HG02642 (cell line): ENCODE measurements around the gene SULT2B1.
A peak's percentile ranks its signal among the peaks of the same experiment; 100 is the strongest.

Source experiments
- ATAC-seq: cut with Tn5 transposase; IDR thresholded peaks from one replicate; pipeline ENCODE4 v1.9.1; 2021; ENCODE audit warnings: mild to moderate bottlenecking; ENCODE audit not compliant: unreplicated experiment, poor library complexity

SULT2B1 gene

DNA sequence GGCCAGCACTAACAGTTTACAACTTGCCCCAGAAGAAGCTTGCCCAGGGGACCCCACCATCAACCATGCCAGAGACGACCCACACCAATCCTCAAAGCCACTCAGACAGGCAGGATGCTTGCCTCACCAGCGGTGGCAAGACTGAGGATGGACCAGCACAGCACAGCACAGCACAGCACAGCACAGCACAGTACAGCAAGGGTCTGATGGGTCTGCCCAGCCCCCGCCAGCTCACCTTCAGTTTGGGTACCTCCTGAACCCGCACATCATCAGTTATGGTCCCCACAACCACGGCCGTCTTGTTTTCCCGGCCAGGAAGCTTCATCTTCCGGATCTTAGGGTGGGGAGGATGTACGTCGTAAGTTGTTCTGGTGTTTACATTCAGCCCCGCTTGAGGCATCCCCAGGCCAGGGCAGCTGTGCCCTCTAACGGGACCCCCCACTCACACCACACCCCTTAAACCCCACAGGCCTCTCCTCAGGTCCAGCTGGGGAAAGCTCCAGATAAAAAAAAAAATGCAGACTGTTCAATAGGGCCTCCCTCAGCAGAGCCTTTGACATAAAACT lies 64.6 kb downstream of the SULT2B1 start:
- ATAC-seq = no peak

DNA sequence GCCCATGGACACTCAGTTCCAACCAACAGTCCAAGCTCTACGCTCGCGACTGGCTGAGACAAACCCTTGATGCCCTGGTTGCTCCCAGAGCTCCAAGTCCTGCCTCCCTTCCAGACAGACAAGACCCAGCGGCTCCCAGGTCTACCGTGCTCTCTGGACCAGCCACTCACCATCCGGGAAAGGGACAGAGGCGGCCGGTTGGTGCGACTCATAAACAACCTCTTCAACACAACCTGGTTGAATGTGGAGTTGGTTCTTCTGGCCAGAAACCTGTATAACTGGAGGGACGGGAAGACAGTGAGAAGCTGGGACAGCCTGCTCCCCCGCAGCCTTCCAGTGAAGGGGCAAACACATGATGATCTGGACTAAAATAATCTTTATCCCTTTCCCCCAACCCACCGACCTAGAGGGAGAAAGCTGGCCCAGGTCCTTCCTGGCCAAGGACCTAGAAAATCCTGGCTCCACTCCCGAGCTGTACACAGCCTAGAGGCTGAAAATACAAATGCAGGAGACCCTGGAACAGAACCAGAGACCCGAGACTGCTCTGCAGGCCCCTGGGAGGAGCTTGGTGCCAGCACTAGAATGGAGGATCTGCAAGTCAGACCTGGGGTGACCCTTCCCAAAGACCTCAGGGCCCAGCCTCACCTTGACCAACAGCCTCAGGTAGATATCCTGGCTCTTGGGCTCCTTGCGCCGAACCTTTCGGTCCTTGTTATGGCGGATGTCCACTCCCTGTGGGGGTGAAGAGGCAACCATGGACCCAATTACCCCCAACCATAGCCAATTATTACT lies 65.4 kb downstream of the SULT2B1 start:
- ATAC-seq = no peak

DNA sequence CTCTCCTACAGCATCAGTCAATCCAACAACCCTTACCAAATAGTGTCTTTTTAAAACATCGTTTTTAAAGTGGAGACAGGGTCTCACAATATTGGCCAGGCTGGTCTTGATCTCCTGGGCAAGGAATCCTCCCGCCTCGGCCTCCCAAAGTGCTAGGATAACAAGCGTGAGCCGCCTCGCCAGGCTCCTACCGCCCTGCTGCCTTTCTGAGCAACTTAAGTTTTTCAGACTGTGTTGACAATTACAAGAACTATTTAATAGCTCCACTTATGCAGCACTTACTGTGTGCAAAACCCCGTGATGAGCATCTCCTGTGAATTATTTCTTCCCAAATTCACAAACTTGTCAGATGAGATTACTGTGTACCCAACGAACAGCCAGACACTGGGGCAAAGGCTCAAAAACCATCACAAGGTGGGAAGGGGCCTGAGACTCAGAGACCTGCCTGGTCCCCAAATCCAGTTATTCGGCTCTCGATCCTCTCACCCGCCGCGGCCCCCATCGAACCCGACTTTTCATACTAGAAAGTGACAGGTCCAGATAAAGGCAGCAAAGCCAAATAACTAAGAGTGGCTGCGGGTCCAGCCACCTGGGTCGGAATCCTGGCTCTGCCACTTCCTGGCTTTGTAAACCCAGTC lies 66.4 kb downstream of the SULT2B1 start:
- no peak for ATAC-seq

- peak; percentile 85 for ATAC-seq
Observed at GRCh38 chr19:48618916-48619691, 67.1 kb downstream of the SULT2B1 start, which contains the start of the genes RPL18 and SPHK2. RPL18 (minus strand) TSS chr19:48619178; CDS start chr19:48619143, 35 bp downstream. SPHK2 (plus strand) TSS chr19:48619506; CDS start chr19:48620515, 1,009 bp downstream.

GRCh38 chr19:48619692-48620585 lies 68.0 kb downstream of the SULT2B1 start:
- no peak for ATAC-seq

DNA sequence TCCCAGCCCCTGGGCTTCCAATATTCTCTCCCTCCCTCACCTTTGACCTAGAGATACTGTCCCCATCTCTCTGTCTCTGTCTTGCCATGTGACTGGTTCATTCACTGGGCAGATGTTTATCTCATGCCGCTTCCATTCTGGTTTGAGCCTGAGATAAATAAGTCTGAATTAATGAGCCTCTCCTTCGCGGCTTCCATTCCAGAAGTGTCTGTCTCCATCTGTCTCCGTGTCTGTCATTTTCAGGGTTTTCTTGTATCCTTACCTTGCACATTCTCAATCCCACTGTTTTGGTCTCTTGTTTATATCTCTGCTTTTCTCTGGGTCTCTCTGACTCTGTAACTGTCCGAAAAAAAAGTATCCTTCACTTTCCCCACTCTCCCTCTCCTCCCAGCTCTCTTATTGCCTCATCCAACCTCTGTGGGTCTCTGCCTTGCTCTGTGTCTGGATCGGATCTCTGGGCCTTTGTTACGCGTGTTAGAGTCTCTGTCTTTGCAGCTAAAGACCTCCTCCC lies 71.6 kb downstream of the SULT2B1 start:
- no peak for ATAC-seq

- ATAC-seq = peak; percentile 64
Observed at GRCh38 chr19:48624067-48624594, 72.2 kb downstream of the SULT2B1 start.

DNA sequence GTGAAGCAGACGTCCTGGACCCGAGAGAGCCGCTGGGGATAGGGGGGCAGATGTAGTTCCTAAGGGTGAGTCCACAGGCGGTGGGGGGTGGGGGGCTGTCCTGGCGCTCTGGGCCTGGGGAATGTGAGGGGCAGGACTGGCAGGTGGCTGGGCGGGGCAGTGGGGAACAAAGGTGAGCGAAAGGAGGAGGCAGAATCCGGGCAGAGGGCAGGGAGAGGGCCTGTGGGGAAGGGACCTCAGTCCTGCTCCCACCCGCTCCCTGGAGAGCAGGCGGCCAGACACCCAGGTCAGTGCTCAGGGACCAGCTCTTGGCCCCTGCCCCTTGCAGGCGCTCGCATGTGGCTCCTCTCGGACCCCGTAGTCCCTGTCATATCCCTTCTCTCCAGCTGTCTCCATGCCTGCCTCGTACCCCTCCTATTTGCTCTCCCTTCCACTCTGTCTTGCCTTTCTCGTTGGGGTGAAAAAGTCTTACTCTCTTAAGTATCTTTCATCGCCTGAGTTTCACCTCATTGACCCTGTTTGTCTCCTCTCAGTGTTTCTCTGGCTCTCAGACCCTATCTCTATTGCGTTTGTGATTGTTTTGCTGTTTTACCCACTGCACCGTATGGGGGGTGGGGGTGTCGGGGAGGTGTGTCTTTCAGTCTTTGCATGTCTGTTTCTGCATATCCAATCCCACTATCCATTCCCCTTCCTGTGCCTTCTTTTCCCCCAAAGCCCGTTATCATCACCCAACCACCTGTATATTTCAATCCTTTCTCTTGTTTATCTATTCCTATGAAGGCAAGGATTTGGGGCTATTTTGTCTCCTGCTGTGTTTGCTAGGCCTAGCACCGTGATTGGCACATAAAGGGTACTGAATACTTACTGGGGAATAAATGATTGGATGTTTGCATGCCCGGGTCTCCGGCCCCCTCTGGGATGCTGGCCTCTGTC lies 73.1 kb downstream of the SULT2B1 start:
- ATAC-seq = no peak

GRCh38 chr19:48625891-48626327 lies 73.9 kb downstream of the SULT2B1 start:
- ATAC-seq = no peak

DNA sequence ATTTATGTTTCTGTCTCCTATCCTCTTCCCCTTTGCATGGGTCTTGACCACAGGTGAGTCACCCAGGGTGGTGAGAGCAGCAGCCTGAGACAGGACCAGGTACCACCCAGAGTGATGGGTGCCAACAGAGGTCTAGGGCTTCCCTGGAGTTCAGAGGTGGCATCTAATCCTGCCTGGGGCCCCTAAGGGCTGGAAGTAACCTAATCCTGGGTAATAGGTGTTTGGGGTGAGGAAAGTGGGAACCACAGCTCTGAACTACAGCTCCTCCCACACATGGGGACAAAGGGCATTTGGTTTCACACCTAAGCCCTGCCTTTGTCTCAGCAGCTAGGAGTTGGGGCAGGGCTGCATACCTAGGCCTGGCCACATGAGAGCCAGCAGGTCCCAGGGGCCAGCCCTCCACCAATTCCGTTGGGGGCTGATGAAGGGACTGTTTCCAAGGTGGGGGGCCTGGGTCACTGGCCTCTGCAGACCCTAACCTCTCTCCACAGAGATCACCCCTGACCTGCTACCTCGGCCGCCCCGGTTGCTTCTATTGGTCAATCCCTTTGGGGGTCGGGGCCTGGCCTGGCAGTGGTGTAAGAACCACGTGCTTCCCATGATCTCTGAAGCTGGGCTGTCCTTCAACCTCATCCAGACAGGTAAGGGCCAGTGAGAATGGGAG lies 75.4 kb downstream of the SULT2B1 start:
- ATAC-seq = no peak

GRCh38 chr19:48627865-48628314 lies 75.9 kb downstream of the SULT2B1 start:
- no peak for ATAC-seq

GRCh38 chr19:48628486-48629296 lies 76.7 kb downstream of the SULT2B1 start:
- no peak for ATAC-seq

DNA sequence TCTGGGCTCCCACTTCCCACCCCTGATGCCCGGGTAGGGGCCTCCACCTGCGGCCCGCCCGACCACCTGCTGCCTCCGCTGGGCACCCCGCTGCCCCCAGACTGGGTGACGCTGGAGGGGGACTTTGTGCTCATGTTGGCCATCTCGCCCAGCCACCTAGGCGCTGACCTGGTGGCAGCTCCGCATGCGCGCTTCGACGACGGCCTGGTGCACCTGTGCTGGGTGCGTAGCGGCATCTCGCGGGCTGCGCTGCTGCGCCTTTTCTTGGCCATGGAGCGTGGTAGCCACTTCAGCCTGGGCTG lies 77.3 kb downstream of the SULT2B1 start:
- no peak for ATAC-seq

- no peak for ATAC-seq
Observed at GRCh38 chr19:48629599-48630295, 77.8 kb downstream of the SULT2B1 start.

- ATAC-seq = no peak
Observed at GRCh38 chr19:48630296-48631063, 78.5 kb downstream of the SULT2B1 start.
